Left kidney (tissue), 2 donors: Measurements from ENCODE around the gene RNF145. TPM values are rescaled to one million over a fixed set of nuclear protein-coding genes. Genes with fewer than 3 reads are reported as not detected.

Experiments
- DNase-seq: peaks from one replicate; pipeline ENCODE4 v3.0.0-alpha.2; 2013
- polyA plus RNA-seq: library from polyadenylated mRNA; unstranded; fragments of 120-200 nt; gene quantifications from one replicate; pipeline ENCODE4 v1.2.1, GENCODE V29; 2013; ENCODE audit not compliant: insufficient read length

Gene RNF145
- polyA plus RNA-seq, 1 donor = 114 TPM

DNA sequence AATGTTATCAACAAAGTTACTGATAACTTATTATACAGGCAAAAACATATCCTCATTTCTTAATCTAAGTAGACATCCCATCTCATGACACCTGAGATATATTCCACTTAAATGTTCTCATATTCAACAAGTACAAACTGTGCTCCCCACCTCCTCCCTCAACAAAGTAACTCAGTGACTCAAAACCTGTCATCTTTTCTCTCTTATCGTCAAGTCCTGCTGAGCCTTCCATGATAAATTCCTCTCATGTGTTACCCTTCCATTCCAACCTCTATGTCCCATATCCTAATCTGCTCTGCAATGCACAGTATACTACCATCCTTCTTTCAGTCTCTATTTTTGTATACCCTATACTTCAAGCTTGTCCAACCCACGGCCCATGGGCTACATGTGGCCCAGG lies 13.6 kb downstream of the RNF145 start:
- no peak for DNase-seq

DNA sequence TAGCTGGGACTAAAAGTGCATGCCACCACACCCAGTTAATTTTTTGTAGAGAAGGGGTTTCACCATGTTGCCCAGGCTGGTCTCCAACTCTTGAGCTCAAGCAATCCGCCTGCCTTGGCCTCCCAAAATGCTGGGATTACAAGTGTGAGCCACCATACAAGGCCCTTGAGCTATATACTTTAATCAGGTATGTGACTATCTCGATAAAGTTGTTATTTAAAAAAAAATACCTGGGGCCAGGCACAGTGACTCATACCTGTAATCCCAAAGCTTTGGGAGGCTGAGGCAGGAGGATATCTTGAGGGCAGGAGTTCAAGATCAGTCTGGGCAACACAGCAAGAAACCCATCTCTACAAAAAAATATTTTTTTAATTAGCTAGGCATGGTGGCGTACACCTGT lies 19.2 kb downstream of the RNF145 start:
- no peak for DNase-seq

DNA sequence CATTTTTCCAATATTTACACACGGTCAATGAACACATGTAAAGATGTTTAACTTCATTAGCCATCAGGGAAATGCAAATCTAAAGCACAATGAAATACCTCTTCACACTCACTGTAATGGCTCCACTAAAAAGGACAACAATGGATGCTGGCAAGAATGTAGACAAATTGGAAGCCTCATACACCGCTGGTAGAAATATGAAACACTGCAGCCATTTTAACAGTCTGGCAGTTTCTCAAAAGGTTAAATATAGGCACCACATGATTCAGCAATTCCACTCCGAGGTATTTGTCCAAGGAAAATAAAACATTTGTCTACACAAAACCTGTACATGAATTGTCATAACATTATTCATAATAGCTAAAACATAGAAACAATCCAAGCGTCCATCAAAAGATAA lies 20.0 kb downstream of the RNF145 start:
- DNase-seq = no peak

DNA sequence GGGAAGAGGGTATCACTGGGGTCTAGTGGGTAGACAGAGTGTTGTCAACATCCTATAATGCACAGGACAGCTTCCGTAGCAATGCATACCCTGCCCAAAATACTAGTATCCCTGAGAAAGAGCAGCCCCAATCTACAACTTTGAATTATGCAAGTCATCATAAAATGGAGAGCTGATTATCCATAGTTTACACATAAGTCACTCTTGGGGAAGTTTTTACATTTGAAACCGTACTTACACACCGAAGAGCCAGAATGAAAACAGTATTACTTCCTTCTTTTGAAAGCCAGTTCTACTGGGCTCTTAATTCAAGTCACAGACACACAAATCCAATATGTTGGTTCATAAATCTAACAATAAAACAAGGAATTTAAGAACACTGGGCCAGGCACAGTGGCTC lies 21.6 kb downstream of the RNF145 start:
- DNase-seq = no peak

DNA sequence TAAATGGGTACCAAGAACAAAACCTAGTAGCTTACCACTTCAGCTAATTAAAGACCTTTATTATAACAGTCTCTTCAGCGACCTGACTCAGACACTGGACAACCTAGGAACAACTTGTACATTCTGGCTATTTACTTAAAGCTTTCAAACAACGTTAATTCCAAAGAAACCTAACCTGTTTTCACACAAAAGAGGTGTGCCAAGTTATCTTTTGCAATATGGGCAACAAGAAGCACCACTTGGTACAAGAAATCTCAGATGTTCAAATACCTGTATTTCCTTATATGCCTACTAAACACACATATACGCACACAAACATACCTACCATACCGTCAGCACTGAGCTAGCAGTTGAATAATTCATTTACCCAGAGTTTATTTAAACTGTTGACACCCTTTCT lies 23.0 kb downstream of the RNF145 start:
- no peak for DNase-seq

DNA sequence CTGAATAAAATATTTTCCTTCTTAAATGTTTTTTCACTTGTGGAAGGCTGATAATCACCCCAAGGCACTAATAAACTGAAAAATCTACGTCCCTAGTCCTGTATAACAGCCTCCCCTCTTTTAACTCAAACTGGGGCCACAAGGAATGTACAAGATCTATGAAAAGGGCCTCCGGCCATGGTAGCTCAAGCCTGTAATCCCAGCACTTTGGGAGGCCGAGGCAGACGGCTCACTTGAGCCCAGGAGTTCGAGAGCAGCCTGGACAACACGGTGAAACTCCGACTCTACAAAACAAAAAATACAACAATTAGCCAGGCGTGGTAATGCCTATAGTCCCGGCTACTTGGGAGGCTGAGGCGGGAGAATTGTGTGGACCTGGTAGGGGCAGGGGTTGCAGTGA lies 23.6 kb downstream of the RNF145 start:
- no peak for DNase-seq

DNA sequence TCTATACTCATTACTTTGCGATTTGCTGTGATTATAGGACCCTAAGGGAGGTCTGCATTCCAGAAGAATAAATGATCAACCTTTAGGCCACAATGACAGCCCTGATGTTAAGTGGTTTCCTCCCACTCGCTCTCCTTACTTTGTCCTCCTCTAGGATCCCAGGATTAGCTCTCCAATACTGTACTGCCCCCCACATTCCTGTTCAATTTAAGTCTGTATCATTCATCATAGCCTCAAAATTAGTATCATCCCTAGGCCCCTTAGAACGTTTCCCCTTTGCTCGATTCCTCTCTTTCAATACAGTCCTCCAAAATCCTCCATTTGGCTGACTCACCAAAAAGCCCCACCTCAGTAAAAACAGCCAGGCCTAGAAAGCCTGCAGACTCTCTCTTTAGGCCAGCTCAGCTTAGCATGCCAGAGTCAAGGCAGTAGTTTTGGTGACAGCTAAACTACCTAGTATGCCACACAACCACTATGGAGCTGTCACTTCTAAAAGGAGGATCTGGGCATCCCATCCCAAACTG lies 24.4 kb downstream of the RNF145 start:
- DNase-seq = no peak

DNA sequence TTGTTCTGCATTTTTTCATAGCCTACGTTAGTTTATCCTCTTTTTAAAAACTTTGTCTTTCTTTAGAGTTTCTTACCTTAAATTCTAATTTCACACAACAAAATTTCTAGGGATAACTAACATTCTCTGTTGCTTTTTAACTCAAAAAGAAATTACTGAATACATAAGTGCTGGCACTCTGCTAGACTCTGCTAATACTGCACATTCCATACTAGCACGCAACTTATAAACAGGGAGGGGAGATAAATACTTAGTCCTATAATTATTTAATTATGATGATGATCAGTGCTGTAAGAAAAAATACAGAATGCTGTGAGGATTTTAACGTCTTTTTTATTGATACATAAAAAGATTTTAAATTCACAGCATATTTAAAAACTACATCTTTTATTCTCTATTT lies 25.1 kb downstream of the RNF145 start:
- DNase-seq = no peak

DNA sequence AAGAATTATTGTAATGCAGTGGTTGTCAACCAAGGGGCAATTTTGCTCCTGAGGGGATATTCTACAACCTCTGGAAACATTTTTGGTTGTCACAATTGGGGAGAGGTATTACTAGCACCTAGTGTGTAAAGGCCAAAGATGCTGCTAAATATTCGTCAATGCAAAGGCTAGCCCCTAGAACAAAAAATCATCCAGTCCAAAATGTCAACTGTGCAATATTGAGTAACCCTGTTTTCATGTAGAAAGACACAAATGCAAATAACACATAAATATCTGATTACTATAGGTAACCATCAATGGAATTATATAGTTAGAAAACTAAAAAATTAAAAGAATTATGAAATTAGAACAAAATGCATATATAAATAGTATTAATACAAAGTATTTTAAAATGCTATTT lies 26.1 kb downstream of the RNF145 start:
- DNase-seq = no peak

DNA sequence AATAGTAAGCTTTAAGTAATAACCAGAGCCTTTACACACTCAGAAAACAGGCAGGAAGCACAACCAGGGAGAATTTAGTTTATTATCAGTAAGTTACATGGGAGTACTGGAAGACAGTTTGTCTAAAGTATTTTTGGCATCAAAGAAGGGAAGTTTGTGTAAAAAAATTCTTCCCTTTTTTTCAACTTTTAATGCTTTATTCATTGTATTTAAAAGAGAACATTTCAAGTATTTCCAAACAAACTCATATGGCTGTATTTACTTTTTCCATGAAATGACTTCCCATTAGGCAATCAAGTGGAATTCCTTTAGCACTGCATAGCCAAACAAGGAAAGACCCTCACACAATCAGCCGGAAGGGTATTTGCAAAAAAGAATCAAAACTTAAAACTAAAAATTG lies 26.7 kb downstream of the RNF145 start:
- DNase-seq = no peak

DNA sequence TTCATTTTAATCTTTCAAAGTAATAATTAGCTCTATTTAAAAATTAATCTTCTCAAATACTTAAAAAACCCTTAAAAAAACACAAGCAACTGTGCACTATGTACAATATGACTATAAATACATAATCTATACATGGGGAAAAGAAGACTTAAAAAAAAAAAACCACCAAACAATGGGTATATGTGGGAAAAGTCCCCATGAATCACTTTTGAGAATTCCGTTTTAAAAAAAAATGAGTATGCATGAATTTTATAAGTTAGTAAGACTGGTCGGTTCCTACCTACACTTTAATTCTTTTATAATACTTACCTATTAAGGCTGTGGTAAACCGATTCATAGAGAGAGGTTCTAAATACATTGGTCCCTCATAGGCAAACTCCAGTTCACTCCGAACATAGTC lies 27.7 kb downstream of the RNF145 start:
- no peak for DNase-seq

DNA sequence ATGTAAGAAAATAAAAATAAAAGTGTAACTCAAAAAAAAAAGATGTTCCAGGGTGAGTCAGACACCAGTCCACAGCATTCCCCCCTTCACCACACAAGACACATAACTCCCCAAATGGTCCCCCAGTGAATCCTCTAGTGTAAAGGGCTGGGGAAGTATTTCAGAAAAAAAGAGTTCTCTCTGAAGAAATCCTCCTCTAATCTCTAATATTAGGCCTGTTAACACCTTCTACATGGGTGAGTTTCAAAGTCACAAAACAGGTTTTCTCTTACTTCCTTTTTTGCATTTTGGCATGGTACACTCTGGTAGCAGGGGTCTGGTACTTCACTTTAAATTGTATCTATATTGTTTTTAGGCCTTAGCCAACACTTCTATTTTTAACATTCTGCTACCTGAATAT lies 28.2 kb downstream of the RNF145 start:
- no peak for DNase-seq

DNA sequence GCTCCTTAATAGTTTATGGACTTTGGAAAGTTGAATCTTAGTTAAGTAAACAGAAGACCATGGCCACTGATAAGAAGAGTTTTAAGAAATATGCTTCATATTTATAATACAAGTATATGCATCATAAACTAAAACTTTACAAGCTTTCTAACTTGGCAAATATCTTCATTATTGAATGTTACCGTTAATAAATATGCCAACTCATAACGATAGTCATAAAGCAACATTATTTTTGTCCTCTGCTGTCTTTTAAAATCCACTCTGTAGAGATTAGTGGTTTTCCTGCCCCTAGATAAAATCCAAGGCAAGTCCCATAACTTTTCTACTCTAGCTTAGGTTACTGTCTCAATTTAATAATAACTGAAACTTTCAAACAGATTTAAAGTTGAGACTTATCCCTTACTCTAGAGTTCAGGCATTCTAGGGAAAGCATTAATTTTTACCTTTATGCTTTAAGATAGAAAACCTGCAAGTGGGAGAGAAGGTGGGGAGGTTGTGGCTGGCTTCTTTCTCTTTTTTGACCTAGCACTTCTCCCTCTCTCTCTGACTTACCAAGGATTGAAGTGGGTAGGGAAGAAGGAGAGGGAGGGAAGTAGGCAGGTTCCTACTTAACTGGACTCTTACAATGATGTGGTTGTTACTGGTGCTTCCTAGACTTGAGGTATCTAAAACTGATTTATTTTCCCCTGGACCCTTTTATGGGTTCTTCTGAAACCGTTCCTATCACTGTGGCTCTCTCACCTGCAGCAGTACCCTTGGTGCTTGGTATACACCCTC lies 29.6 kb downstream of the RNF145 start:
- no peak for DNase-seq

DNA sequence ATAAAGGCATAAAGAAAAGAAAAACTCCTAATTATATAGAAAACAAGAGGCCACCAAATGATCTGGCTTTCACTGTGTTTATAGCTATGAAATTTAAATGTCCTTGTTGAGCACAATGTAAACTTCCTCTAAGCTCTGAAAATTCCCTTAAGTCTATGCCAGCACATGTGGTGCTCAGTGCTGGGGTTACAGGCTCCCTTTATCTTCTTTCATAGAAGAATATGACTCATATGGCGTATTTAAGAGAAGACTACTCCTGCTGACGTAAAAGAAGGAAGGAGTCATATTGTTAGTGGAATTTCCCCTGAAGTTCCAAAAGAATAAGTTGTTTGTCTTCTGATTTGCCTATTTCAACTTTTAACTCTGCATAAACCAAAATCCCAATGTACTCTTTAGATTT lies 30.4 kb downstream of the RNF145 start:
- no peak for DNase-seq

DNA sequence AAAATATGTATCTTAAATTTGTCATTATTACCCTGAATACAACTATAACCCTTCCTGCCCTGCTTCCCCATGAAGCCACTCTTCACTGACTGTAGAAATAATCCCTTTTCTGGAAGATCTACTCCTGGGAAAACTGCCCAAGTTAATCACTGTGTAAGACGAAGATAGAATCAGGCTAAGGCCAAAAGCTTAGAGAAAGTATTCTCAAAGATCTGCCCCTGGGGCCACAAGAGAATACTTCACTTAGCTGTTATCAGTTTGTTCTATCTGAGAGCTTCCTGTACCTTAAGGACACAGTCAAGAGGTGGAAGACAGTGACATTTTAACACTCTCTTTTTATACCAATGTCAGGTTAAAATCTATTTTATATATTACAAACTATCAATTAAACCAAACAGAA lies 33.8 kb downstream of the RNF145 start:
- DNase-seq = no peak

DNA sequence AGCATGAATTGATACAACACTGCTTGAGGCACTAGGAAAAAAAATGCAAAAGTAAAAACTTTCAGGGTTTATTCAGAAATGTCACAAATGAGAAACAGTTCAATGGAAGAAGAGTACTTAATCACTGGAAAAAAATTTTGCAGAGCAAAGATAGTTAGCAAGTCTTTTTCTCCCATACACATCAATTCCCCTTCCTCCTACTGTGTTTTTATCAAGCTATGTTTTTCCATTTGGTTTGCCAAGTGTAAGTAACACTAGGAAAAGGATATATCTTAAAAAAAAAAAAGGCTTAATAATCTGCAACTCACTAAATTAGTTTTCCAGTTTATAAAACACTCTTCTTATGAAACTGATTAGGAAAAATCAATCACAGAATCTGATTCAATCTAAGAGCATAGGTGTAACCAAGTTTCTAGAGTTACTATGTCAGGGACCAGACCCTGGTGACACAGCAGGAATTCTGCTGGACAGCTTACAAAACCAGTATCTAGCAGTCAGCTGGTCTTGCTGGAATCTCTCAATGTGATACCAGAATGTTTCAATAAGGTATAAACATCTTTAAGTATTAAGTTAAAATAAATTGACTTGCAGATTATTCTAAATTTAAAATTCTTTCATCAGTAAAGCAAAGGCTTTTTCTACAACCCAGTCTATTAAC lies 34.7 kb downstream of the RNF145 start:
- DNase-seq = no peak

DNA sequence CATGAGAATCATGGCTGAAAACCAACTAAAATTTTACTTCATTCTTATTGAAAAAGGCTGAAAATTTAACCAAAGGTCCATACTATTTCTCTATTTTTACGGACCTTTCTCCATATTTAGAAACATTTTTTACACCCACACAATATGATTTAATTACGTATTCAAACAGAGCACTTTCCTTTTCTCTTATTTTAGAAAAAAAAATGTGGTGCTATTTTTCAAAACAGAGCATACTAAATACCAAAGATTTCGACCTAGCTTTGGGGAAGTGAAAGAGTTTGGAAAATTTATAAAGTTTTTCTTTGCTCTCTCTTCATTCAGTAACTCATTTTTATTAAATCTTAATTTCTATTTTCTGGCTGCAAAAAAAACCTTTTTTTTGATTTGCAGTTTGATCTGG lies 38.1 kb downstream of the RNF145 start:
- DNase-seq = no peak

DNA sequence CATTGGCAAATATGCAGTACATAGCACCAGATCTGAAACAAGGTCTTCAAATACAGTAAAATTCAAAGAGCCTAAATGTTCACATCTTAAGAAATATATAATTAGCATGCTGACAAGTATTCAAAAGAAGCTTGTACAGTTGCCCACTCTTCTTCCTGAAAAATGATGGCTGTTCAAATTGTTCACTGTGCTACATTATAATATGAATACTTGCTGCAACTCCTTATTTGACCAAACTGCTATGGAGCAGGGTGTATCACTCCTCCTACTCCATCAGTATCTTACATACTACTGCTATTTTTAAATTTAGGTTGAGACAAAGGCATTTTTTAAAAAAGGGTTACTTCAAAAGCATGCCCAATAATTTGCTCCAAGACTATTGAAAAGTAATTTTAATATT lies 39.3 kb downstream of the RNF145 start:
- DNase-seq = no peak

DNA sequence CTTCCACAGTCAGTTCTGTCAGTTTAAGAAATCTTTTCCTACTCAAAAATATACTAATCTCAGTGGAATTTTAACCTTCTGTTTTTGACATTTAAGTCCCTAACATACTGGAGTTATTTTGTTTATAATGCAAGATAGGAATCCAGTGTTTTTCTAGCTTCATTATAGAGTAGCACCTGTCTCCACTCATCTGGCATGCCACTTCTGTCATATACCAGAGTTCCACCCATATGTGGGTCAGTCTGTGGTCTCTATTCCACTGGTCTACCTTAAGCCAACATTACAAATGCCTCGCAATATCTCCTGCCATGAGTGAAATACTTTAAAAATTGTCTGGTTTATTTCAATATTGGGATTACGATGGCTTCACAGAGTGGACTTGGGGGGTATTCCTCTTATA lies 42.9 kb downstream of the RNF145 start:
- no peak for DNase-seq

DNA sequence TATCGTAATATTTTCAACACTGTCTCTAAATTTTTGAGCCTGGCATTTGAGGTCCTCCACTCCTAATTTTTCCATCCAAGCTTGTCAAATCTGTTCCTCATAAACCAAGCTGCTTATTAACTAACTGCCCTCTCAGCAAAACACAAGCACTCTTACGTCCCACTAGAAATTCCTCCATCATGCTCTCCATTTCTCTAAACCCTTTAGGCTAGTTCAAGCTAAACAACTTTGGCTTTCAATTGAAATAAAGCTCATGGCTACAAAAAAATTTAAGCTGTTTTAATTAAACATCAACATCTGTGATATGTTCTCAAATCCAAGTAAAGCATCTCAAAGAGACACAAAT lies 45.7 kb downstream of the RNF145 start:
- no peak for DNase-seq

DNA sequence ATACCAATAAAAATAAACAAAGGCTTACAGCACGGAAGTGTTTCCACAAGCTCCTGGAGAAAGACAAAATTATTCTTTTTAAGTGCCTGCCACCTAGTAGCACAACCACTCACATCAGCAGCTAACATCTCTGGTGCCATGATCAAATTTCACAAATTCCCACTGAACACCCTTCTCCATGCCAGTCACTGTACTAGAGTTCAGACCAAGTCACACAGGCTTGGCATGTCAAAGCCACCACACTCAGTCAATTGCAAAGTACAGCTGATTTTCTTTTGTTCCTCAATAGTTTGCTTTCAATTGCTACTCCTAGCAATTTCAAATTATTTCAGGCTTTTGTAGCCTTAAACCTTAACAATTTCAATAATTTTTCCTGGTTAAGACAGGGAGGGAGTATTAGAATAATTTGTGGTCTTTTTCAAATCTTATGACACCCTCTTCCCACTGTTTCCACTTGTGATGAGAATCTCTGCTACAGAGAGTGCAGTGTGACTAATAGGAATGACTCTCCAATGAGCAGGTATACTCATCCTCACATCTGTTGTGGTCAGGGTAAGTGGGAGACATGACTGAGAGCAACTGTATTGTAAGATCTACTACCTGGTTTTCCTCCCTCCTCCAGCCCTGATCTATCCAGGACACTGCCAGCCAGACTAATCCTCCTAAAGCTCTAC lies 46.2 kb downstream of the RNF145 start:
- DNase-seq = no peak

DNA sequence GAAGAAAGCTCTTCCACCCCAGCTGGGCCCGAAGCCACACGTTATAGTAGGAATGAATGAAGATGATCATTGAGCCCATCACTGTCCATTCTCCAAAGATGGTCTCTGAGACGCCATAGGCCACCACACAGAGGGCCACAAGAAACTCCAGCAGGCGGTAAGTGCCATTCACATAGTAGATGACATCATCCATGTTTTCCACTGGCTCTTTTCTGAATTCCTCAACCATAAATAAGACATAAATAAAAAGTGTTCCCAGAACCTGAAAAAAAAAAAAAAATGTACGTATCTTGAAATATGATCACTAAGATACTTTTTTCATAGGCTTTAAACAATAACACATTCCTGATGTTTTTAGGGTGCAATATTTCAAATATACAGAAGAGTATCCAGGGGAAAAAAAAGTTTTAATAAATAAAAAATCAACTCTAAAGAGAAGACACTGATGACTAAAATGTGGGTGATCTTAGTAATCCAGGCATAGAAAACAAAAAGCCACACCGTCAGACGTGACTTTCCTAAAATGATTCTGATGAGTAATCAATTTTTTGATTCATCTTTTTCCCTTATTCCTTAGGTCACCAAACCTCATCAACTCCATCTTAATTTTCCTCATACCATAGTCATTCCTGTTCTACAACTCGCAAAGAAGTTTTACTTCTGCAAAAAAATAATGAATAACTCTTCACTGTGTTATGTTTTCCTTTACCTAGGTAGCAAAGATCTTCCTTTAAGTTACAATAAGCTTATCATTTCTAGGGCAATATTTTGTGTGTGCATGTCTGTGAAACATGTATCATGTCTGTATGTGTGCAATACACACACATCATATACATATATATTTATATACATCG lies 47.8 kb downstream of the RNF145 start:
- DNase-seq = no peak
